GM18868 (cell line): ENCODE results near the gene LRRC23.
"Not testable (repeated sequence)": the region's sequence is repeated elsewhere in the genome, so short reads cannot be mapped to it uniquely, and the experiment has no call there.

Source experiments
- ATAC-seq: cut with Tn5 transposase; IDR thresholded peaks from one replicate; pipeline ENCODE4 v1.9.1; 2021; ENCODE audit warnings: mild to moderate bottlenecking, moderate library complexity; ENCODE audit not compliant: unreplicated experiment

The LRRC23 gene

GRCh38 chr12:6899837-6900519 lies 4.6 kb upstream of the LRRC23 start:
- no peak for ATAC-seq

GRCh38 chr12:6902448-6902847 lies 2.2 kb upstream of the LRRC23 start:
- no peak for ATAC-seq

GRCh38 chr12:6903722-6904121 lies 900 bp upstream of the LRRC23 start:
- no peak for ATAC-seq

- no peak for ATAC-seq
Measured at GRCh38 chr12:6905414-6906040, 905 bp downstream of the LRRC23 start.

- not testable (repeated sequence) for ATAC-seq
Measured at GRCh38 chr12:6908141-6908540, 3.5 kb downstream of the LRRC23 start.

GRCh38 chr12:6909421-6910145 lies 5.0 kb downstream of the LRRC23 start:
- no peak for ATAC-seq

- no peak for ATAC-seq
Measured at GRCh38 chr12:6912164-6912935, 7.7 kb downstream of the LRRC23 start.

GRCh38 chr12:6914246-6914946 lies 9.8 kb downstream of the LRRC23 start, which contains the start of gene ENO2:
Gene ENO2, plus strand, starts transcription at chr12:6914580. Its CDS starts 1,253 bp downstream, at chr12:6915833.
- ATAC-seq, result peak; percentile 81

- ATAC-seq, result no peak
Measured at GRCh38 chr12:6914947-6915788, 10.5 kb downstream of the LRRC23 start.

- no peak for ATAC-seq
Measured at GRCh38 chr12:6915789-6916285, 11.2 kb downstream of the LRRC23 start.

GRCh38 chr12:6916426-6917200 lies 12.0 kb downstream of the LRRC23 start:
- ATAC-seq, result no peak

GRCh38 chr12:6917491-6918231 lies 13.0 kb downstream of the LRRC23 start:
- ATAC-seq, result no peak

GRCh38 chr12:6919588-6919987 lies 15.0 kb downstream of the LRRC23 start:
- ATAC-seq, result no peak

GRCh38 chr12:6921539-6921938 lies 16.9 kb downstream of the LRRC23 start:
- ATAC-seq, result no peak

GRCh38 chr12:6921996-6922946 lies 17.6 kb downstream of the LRRC23 start:
- ATAC-seq, result no peak

- ATAC-seq, result no peak
Measured at GRCh38 chr12:6923003-6923732, 18.5 kb downstream of the LRRC23 start.
